Liver (tissue), 3 donors: Measurements from ENCODE around the gene TRIM33.

Experiments used
- ATF3 ChIP-seq: IDR thresholded peaks from 2 replicates; pipeline ENCODE4 v1.6.1; 2016; ENCODE audit warnings: antibody characterized with exemption
- CTCF ChIP-seq: fragments of 150-350 bp; IDR thresholded peaks from 2 replicates; pipeline ENCODE4 v1.5.1; 2017; ENCODE audit warnings: improper control_type of control experiment, low read depth, low read length; ENCODE audit not compliant: missing input control
- EGR1 ChIP-seq, 2 donors: IDR thresholded peaks; 2 replicates each; pipeline ENCODE4 v1.6.1; 2016 to 2018; ENCODE audit warnings: antibody characterized with exemption in 2 of 2, low read depth in 2 of 2
- GABPA ChIP-seq, 2 donors: IDR thresholded peaks in 1 of 2; conservative IDR thresholded peaks in 1 of 2; 2 replicates each; pipeline ENCODE4 v1.6.1; 2016; ENCODE audit warnings: antibody characterized with exemption in 2 of 2, mild to moderate bottlenecking in 1 of 2, moderate library complexity in 1 of 2
- RAD21 ChIP-seq, 2 donors: IDR thresholded peaks; 2 replicates each; pipeline ENCODE4 v1.6.1; 2016; ENCODE audit warnings: antibody characterized with exemption in 2 of 2, mild to moderate bottlenecking in 2 of 2
- REST ChIP-seq: IDR thresholded peaks from 2 replicates; pipeline ENCODE4 v1.6.1; 2016; ENCODE audit warnings: antibody characterized with exemption, mild to moderate bottlenecking
- RXRA ChIP-seq, 2 donors: IDR thresholded peaks; 2 replicates each; pipeline ENCODE4 v1.6.1; 2017 to 2018; ENCODE audit warnings: antibody characterized with exemption in 2 of 2, mild to moderate bottlenecking in 1 of 2
- SP1 ChIP-seq: IDR thresholded peaks from 2 replicates; pipeline ENCODE4 v1.6.1; 2018; ENCODE audit warnings: antibody characterized with exemption, mild to moderate bottlenecking
- TAF1 ChIP-seq: conservative IDR thresholded peaks from 2 replicates; pipeline ENCODE4 v1.6.1; 2016; ENCODE audit warnings: antibody characterized with exemption, mild to moderate bottlenecking
- ZBTB33 ChIP-seq: IDR thresholded peaks from 2 replicates; pipeline ENCODE4 v1.6.1; 2016; ENCODE audit warnings: antibody characterized with exemption
- donor health status: healthy.
- donor health status: healthy.

GRCh38 chr1:114552106-114552639 lies 41.2 kb upstream of the TRIM33 start:
- TF ChIP-seq TAF1 (no peak), EGR1 (IDR thresholded peaks at IDR 0.05; ENCODE audit: low read depth in 2 of 2) (no peak), RAD21 (IDR thresholded peaks at IDR 0.05) (no peak), CTCF (no peak), REST (no peak), RXRA (IDR thresholded peaks at IDR 0.05) (no peak), SP1 (no peak), ATF3 (no peak), GABPA (IDR thresholded peaks at IDR 0.05 in 1 of 2, conservative IDR thresholded peaks at IDR 0.05 in 1 of 2) (no peak), ZBTB33 (no peak)
